H54 (cell line): Measurements from ENCODE around the gene GTSE1.

Experiments
- DNase-seq: peaks from one replicate; pipeline ENCODE4 v3.0.0; 2011; ENCODE audit warnings: low spot score, mixed read lengths; ENCODE audit not compliant: insufficient read length
- FAIRE-seq: peaks from 3 replicates; lab custom pipeline; 2011; peaks lifted over from hg19 to GRCh38; lab: Jason Lieb, UNC
- POLR2A ChIP-seq: IDR thresholded peaks from 2 replicates; pipeline ENCODE4 v1.6.1; 2011; ENCODE audit warnings: low read depth, mild to moderate bottlenecking, low read length

GTSE1 gene

GRCh38 chr22:46267431-46268279, 29.0 kb upstream of the GTSE1 start, which contains the start of gene TTC38:
TTC38 (plus strand) TSS chr22:46268008; CDS start chr22:46268040, 32 bp downstream.
- peak; percentile 58 for TF ChIP-seq POLR2A
- FAIRE-seq = no peak
- peak; percentile 90 for DNase-seq

GRCh38 chr22:46269564-46269963, 27.1 kb upstream of the GTSE1 start:
- DNase-seq (no peak), FAIRE-seq (no peak)
- TF ChIP-seq POLR2A = no peak

DNA sequence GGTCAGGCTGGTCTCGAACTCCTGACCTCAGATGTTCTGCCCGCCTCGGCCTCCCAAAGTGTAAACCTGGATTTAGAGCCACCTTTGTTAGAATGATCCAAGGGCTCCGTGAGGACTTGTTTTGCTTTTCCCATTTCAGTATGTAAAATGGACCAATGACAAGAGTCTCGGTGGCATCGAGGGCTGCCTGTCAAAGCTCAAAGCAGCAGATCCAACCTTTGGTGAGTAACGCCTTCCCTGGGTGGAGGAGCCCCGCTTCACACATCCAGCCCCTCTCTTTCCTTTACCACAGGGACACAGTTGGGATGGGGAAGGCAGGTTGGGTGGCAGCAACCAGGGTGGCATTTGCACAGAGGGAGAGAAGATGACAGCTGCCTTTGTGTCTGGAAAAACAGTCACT, 24.5 kb upstream of the GTSE1 start:
- DNase-seq (no peak), FAIRE-seq (no peak)
- TF ChIP-seq POLR2A = no peak

GRCh38 chr22:46272762-46273431, 23.8 kb upstream of the GTSE1 start:
- no peak for FAIRE-seq
- TF ChIP-seq POLR2A = no peak
- DNase-seq = no peak

GRCh38 chr22:46273432-46274148, 23.1 kb upstream of the GTSE1 start:
- DNase-seq (no peak), FAIRE-seq (no peak)
- no peak for TF ChIP-seq POLR2A

DNA sequence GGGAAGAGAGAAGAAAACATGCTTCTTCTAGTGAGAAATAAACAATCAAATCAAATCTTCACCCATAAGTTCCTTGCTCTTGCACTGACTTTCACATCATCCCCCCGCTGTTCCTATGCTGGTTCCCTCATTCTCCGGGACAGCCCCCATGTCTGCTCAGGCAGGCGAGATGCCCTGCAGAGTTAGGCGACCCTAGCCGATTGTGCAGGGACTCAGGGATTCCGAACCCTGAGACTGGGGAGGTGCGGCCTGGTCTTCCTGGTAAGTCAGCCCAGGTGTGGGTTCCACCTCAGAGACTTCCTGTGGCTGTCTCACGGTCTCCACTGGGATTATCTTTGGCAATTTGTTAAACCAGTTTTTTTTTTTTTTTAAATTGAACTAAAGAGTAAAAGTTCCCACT, 22.3 kb upstream of the GTSE1 start:
- TF ChIP-seq POLR2A = no peak
- FAIRE-seq = no peak
- DNase-seq = no peak

- no peak for DNase-seq
- TF ChIP-seq POLR2A = no peak
- FAIRE-seq = no peak
Observed at GRCh38 chr22:46275455-46276122, 21.1 kb upstream of the GTSE1 start.

DNA sequence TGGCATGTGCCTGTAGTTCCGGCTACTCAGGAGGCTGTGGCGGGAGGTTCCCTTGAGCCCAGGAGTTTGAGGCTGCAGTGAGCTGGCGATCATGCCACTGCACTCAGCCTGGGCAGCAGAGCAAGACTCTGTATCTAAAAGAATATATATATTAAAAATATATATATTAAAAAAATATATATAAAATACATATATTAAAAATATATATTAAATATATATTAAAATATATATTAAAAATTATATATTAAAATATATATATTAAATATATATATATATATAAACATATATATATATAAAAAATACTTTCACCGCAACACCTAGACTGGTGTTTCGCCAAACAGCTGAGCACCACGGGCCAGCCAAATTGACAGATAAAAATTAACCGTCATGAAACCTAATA, 20.1 kb upstream of the GTSE1 start:
- FAIRE-seq = no peak
- no peak for TF ChIP-seq POLR2A
- DNase-seq = no peak

DNA sequence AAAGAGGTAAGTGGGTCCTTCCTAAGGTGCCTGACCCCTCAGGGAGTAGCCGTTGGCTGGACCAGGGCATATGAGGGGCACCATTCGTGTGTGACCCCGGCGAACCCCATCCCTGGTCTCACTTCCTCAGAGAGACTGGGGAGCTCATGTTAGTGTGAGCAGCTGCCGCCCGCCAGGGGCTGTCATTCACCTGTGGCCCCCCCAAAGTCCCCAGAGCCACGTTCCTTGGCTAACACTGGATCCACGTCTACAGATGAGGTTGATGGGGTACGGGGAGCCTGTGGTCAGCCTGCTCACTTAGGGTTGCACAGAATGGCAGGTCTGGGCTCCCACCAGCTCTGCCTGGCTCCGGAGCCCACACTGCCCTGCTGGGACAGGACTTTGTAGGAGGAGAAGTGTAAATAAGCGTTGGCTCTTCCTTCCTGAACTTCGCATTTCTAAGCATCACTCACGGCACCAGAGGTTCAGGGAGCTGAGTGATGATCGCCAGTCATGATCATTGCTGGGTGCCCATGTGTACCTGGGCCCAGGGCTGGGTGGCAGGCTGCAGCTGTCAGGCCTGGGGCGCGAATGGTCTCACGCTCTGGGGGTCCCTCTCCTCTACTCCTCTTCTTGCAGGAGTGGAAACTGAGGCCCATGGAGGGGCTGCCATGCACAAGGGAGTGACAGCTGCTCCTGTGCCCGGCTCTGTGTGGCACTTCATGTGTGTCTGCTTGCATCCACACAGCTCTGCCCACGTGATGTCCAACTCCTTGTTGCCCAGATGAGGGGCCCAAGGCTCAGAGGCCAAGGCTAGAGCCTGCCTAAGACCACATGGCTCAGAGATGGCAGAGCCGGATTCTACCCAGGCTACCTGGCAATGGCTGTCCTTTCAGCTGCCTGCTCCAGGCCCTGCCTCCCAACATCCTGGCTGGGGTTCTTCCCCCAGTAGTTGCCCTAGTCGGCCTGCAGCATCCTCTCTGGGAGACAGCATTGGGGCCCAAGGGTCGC, 17.7 kb upstream of the GTSE1 start:
- TF ChIP-seq POLR2A = no peak
- DNase-seq = no peak
- FAIRE-seq = no peak

DNA sequence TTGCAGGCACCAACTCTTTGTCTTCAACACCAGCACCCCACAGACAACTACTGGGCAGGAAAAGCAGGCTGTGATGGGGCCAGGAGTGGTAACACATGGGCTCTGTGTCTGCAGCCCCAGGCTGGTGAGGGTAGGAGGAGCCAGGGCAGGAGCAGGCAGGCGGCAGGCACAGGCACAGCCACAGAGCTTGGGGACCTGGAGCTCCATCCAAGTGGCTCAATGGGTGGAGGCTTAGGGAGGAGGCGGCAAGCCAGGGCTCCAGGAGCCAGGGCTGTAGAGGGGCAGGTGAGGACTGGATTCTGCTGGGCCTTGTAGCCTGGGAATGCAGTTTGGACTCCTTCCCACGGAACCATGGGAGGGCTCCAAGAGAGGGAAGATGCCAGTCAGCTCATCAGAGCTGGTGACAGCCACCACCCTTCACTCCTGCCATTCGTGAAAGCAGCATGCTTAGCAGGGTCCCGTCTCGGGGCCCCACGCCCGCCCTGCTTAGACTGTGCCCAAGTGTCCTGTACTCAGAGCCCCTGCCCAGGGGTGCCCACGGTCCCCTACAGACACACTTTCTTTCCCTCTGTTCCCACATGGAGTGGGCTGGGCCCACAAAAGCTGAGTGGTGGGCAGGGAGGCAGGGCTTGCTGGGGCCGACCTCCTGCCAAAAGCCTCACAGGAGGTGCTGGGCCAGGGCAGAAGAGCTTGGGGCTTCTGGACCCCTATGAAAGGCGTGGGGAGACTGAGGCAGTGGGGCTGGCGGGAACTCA, 16.4 kb upstream of the GTSE1 start:
- DNase-seq (no peak), FAIRE-seq (no peak)
- no peak for TF ChIP-seq POLR2A

DNA sequence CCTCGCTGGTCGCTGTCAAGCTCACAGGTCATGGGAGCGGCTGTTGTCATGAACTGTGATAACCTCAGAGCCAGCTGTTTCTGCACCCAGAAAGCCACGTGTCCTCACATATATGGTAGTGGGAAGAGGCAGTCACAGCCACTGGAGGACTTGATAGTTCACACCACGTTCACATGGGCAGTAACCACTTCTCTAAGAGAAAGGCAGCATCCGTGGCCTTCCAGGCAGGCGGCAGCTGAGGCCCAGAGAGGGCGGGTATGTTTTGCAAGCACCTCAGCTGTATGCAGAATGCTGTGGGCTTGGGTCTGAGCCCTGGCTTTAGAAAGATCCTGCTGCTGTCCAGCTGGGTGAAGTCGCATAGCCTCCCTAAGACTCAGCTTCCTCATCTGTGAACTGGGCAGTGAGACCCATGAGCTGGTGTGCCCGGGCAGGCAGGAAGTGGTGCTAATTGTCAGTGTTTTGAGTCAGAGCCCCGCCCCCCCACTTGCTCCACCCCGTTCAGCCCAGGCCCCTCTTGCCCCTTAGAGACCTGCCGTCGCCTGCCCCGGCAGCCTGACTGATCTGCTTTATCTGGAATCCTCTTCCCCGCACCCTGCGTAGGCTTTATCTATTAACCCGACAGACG, 15.6 kb upstream of the GTSE1 start:
- no peak for TF ChIP-seq POLR2A
- DNase-seq (no peak), FAIRE-seq (no peak)
